ENCODE measurements around the gene UROC1.

Gene UROC1

GRCh38 chr3:126516152-126516935 is 1.2 kb downstream of the UROC1 start:
- no peak for DNase-seq (ENCODE audit: low read depth in 2 of 2)

GRCh38 chr3:126515066-126515706 is 2.4 kb downstream of the UROC1 start:
- DNase-seq (ENCODE audit: low read depth in 2 of 2) = no peak

- no peak for DNase-seq (ENCODE audit: low read depth in 2 of 2)
Measured at GRCh38 chr3:126514161-126514560, 3.4 kb downstream of the UROC1 start.

GRCh38 chr3:126512916-126513650 is 4.5 kb downstream of the UROC1 start:
- no peak for DNase-seq (ENCODE audit: low read depth in 2 of 2)

- no peak for DNase-seq (ENCODE audit: low read depth in 2 of 2)
Measured at GRCh38 chr3:126512026-126512425, 5.5 kb downstream of the UROC1 start.

- DNase-seq (ENCODE audit: low read depth in 2 of 2) = no peak
Measured at GRCh38 chr3:126511291-126511690, 6.3 kb downstream of the UROC1 start.

GRCh38 chr3:126510308-126510910 is 7.2 kb downstream of the UROC1 start:
- DNase-seq (ENCODE audit: low read depth in 2 of 2) = no peak

- DNase-seq (ENCODE audit: low read depth in 2 of 2) = no peak
Measured at GRCh38 chr3:126509597-126510307, 7.8 kb downstream of the UROC1 start.

GRCh38 chr3:126508564-126508964 is 9.0 kb downstream of the UROC1 start:
- no peak for DNase-seq (ENCODE audit: low read depth in 2 of 2)

GRCh38 chr3:126507886-126508285 is 9.7 kb downstream of the UROC1 start:
- DNase-seq (ENCODE audit: low read depth in 2 of 2) = no peak

- DNase-seq (ENCODE audit: low read depth in 2 of 2) = no peak
Measured at GRCh38 chr3:126503701-126504100, 13.9 kb downstream of the UROC1 start.

GRCh38 chr3:126502656-126503055 is 14.9 kb downstream of the UROC1 start:
- no peak for DNase-seq (ENCODE audit: low read depth in 2 of 2)

- DNase-seq (ENCODE audit: low read depth in 2 of 2) = no peak
Measured at GRCh38 chr3:126501736-126502135, 15.8 kb downstream of the UROC1 start.

- DNase-seq (ENCODE audit: low read depth in 2 of 2) = no peak
Measured at GRCh38 chr3:126501054-126501453, 16.5 kb downstream of the UROC1 start.

- no peak for DNase-seq (ENCODE audit: low read depth in 2 of 2)
Measured at GRCh38 chr3:126500016-126500415, 17.6 kb downstream of the UROC1 start.

GRCh38 chr3:126499401-126499800 is 18.2 kb downstream of the UROC1 start:
- no peak for DNase-seq (ENCODE audit: low read depth in 2 of 2)

GRCh38 chr3:126498929-126499328 is 18.6 kb downstream of the UROC1 start:
- no peak for DNase-seq (ENCODE audit: low read depth in 2 of 2)

- no peak for DNase-seq (ENCODE audit: low read depth in 2 of 2)
Measured at GRCh38 chr3:126498461-126498860, 19.1 kb downstream of the UROC1 start.

- DNase-seq (ENCODE audit: low read depth in 2 of 2) = no peak
Measured at GRCh38 chr3:126497956-126498355, 19.6 kb downstream of the UROC1 start.

- DNase-seq (ENCODE audit: low read depth in 2 of 2) = no peak
Measured at GRCh38 chr3:126496894-126497850, 20.4 kb downstream of the UROC1 start.

GRCh38 chr3:126495786-126496185 is 21.8 kb downstream of the UROC1 start:
- DNase-seq (ENCODE audit: low read depth in 2 of 2) = no peak

Measured in stimulated activated CD8-positive, alpha-beta memory T cell treated with anti-CD3 and anti-CD28 coated beads, Interleukin-2, amount 100 ng/mL, for 1 hour (primary cell).